ENCODE measurements around the gene GOLGA2.

The GOLGA2 gene

DNA sequence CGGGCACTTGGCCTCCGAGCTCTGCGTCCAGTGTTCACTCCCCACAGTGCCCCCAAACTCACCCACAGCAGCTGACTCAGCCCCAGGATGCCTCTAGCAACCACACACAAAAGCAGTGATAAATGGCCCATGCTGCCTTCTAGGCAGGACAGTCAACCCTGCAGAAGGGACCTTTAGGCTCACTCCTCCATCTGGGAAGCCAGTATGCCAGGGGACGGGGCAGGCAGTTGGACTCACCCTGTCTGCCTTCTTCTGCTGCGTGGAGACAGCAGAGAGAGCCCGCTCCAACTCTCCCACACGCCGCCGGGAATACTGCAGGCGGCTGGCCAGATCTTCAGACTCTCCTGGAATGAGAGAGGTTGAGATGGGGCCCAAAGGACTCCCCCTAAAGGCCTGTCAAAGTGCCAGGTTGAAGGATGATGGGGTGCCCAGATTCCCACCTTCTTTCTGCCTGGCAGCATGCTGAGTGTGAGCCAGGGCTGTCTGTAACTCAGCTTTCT is 10.4 kb downstream of the GOLGA2 start:
- no peaks in the 10 kb centered on the region for H3K27me3 ChIP-seq (ENCODE audit: insufficient read depth, low read length, poor library complexity, severe bottlenecking)

DNA sequence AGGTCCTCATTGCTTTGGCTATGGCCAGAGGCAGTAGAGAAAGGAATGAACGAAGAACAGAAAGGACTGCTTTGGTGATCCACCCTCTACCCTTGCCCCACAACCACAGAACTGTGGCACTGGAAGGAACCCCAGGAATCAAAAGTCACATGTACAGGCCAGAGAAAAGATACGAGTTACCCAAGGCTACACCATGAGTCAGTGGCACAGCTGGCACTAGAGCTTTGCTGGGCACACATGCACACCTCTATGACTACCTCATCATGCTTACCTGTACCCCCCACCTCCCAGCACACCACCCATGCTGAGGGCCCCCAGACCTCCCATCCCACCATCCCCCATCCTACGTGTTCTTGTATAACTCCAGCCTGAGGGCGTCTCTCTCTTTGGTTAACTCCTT is 13.1 kb downstream of the GOLGA2 start:
- no peak overlapping the region for H2AFZ ChIP-seq (ENCODE audit: low read length)
- no peak overlapping the region for H3K4me2 ChIP-seq (ENCODE audit: low read depth, low read length, poor library complexity, severe bottlenecking)
- no peak for TF ChIP-seq EZH2phosphoT487 (IDR thresholded peaks at IDR 0.05; ENCODE audit: borderline replicate concordance)
- TF ChIP-seq, protein P1, sequence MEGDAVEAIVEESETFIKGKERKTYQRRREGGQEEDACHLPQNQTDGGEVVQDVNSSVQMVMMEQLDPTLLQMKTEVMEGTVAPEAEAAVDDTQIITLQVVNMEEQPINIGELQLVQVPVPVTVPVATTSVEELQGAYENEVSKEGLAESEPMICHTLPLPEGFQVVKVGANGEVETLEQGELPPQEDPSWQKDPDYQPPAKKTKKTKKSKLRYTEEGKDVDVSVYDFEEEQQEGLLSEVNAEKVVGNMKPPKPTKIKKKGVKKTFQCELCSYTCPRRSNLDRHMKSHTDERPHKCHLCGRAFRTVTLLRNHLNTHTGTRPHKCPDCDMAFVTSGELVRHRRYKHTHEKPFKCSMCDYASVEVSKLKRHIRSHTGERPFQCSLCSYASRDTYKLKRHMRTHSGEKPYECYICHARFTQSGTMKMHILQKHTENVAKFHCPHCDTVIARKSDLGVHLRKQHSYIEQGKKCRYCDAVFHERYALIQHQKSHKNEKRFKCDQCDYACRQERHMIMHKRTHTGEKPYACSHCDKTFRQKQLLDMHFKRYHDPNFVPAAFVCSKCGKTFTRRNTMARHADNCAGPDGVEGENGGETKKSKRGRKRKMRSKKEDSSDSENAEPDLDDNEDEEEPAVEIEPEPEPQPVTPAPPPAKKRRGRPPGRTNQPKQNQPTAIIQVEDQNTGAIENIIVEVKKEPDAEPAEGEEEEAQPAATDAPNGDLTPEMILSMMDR (conservative IDR thresholded peaks at IDR 0.05; ENCODE audit: low read length), result no peak
- no peaks in the 10 kb centered on the region for H3K27me3 ChIP-seq (ENCODE audit: insufficient read depth, low read length, poor library complexity, severe bottlenecking)
- H3K9me3 ChIP-seq (ENCODE audit: insufficient read depth, low read depth, low read length), result no peaks in the 10 kb centered on the region
- no peaks in the 10 kb centered on the region for H3F3A ChIP-seq (ENCODE audit: low read depth)
- no peak overlapping the region for H3K9ac ChIP-seq (ENCODE audit: low read depth, low read length, poor library complexity, severe bottlenecking)
- H3K4me1 ChIP-seq (ENCODE audit: insufficient read depth, low read length, poor library complexity, severe bottlenecking), result no peaks in the 10 kb centered on the region
- H3K36me3 ChIP-seq (ENCODE audit: insufficient read depth, low read length), result peaks cover 6% of the 10 kb centered on the region; the same call in 1 of the 2 replicates
- H3K79me2 ChIP-seq (ENCODE audit: insufficient read depth, low read length), result no peaks in the 10 kb centered on the region
- H3K9me2 ChIP-seq (replicated peaks; ENCODE audit: low read depth, low read length), result no peaks in the 10 kb centered on the region
- no peak overlapping the region for H3K4me3 ChIP-seq (ENCODE audit: low read length, poor library complexity, severe bottlenecking)
- no peaks in the 10 kb centered on the region for H4K20me1 ChIP-seq (ENCODE audit: insufficient read depth, low read length, poor library complexity, severe bottlenecking)

More for the DNA sequence above, 10.4 kb downstream of the GOLGA2 start:
- H3K9me3 ChIP-seq (ENCODE audit: insufficient read depth, low read depth, low read length), result no peaks in the 10 kb centered on the region
- no peaks in the 10 kb centered on the region for H3K4me1 ChIP-seq (ENCODE audit: insufficient read depth, low read length, poor library complexity, severe bottlenecking)
- H3K9me2 ChIP-seq (replicated peaks; ENCODE audit: low read depth, low read length), result no peaks in the 10 kb centered on the region
- no peak for TF ChIP-seq EZH2phosphoT487 (IDR thresholded peaks at IDR 0.05; ENCODE audit: borderline replicate concordance)
- TF ChIP-seq, protein P1 (conservative IDR thresholded peaks at IDR 0.05; ENCODE audit: low read length), result no peak
- no peak overlapping the region for H3K4me2 ChIP-seq (ENCODE audit: low read depth, low read length, poor library complexity, severe bottlenecking)
- H2AFZ ChIP-seq (ENCODE audit: low read length), result no peak overlapping the region
- H3K4me3 ChIP-seq (ENCODE audit: low read length, poor library complexity, severe bottlenecking), result no peak overlapping the region
- H3K79me2 ChIP-seq (ENCODE audit: insufficient read depth, low read length), result no peaks in the 10 kb centered on the region
- no peaks in the 10 kb centered on the region for H3F3A ChIP-seq (ENCODE audit: low read depth)
- no peak overlapping the region for H3K9ac ChIP-seq (ENCODE audit: low read depth, low read length, poor library complexity, severe bottlenecking)
- H3K36me3 ChIP-seq (ENCODE audit: insufficient read depth, low read length), result no peaks in the 10 kb centered on the region; the same call in 1 of the 2 replicates
- H4K20me1 ChIP-seq (ENCODE audit: insufficient read depth, low read length, poor library complexity, severe bottlenecking), result no peaks in the 10 kb centered on the region

DNA sequence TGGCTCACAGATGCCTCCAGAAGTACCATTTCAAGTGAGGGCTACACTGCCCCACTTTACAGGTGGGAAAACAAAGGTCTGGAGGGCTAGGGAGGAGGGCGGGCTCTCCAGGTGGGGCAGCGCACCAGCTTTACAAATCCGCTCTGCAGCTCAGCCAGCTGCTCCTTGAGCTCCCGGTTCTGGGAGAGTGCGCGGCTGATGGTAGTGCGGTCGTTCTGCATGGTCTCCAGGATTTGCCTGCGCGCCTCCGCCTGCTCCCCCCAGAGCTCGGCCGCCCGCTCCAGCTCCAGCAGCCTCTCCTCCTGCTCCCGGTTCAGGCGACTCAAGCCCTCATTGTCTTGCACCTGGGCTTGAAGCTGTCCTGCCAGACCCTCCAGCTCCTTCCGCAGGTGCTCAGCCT is 15.5 kb downstream of the GOLGA2 start:
- TF ChIP-seq, protein P1 (conservative IDR thresholded peaks at IDR 0.05; ENCODE audit: low read length), result no peak
- TF ChIP-seq EZH2phosphoT487 (IDR thresholded peaks at IDR 0.05; ENCODE audit: borderline replicate concordance), result no peak
- Histone ChIP-seq H3K4me3 (ENCODE audit: low read length, poor library complexity, severe bottlenecking) (no peak overlapping the region), H3K36me3 (ENCODE audit: insufficient read depth, low read length) (peaks cover 9% of the 10 kb centered on the region; the same call in 1 of the 2 replicates), H4K20me1 (ENCODE audit: insufficient read depth, low read length, poor library complexity, severe bottlenecking) (no peaks in the 10 kb centered on the region), H2AFZ (ENCODE audit: low read length) (no peak overlapping the region), H3K9ac (ENCODE audit: low read depth, low read length, poor library complexity, severe bottlenecking) (no peak overlapping the region), H3K4me1 (ENCODE audit: insufficient read depth, low read length, poor library complexity, severe bottlenecking) (no peaks in the 10 kb centered on the region), H3K9me2 (replicated peaks; ENCODE audit: low read depth, low read length) (no peaks in the 10 kb centered on the region), H3K79me2 (ENCODE audit: insufficient read depth, low read length) (no peaks in the 10 kb centered on the region), H3K9me3 (ENCODE audit: insufficient read depth, low read depth, low read length) (no peaks in the 10 kb centered on the region), H3K27me3 (ENCODE audit: insufficient read depth, low read length, poor library complexity, severe bottlenecking) (no peaks in the 10 kb centered on the region), H3K4me2 (ENCODE audit: low read depth, low read length, poor library complexity, severe bottlenecking) (no peak overlapping the region), H3F3A (ENCODE audit: low read depth) (no peaks in the 10 kb centered on the region)
